Breast epithelium (tissue), 4 donors: ENCODE measurements around the gene SYT3. TPM values are rescaled to one million over a fixed set of nuclear protein-coding genes. Genes with fewer than 3 reads are reported as not detected.
"Not testable (repeated sequence)": the region's sequence is repeated elsewhere in the genome, so short reads cannot be mapped to it uniquely, and the experiment has no call there.

Experiments used
- DNase-seq, 2 donors: peaks; one replicate each; pipeline ENCODE4 v3.0.0-alpha.2; 2019; ENCODE audit warnings: low spot score in 2 of 2
- H3K27ac ChIP-seq, 2 donors: fragments of 200-600 bp; sonication (generic) in 1 of 2; one replicate each; pipeline ENCODE4 v1.5.1; 2016 to 2019; ENCODE audit warnings: mild to moderate bottlenecking in 1 of 2
- H3K27me3 ChIP-seq, 2 donors: fragments of 200-600 bp; sonication (generic) in 1 of 2; one replicate each; pipeline versions ENCODE4 v1.5.1 to v1.6.0; 2017 to 2019; ENCODE audit warnings: control low read depth in 1 of 2, mild to moderate bottlenecking in 1 of 2
- H3K36me3 ChIP-seq: fragments of 200-600 bp; one replicate; pipeline ENCODE4 v1.5.1; 2019
- H3K4me1 ChIP-seq, 2 donors: fragments of 200-600 bp; sonication (generic); one replicate each; pipeline ENCODE4 v1.5.1; 2016 to 2019; ENCODE audit warnings: control low read depth in 1 of 2
- H3K4me3 ChIP-seq, 3 donors: fragments of 200-600 bp; sonication (generic); 1 replicate in 2 of 3; 2 replicates in 1 of 3; pipeline ENCODE4 v1.5.1; 2016 to 2019; ENCODE audit warnings: mild to moderate bottlenecking in 3 of 3, moderate library complexity in 2 of 3
- H3K9me3 ChIP-seq, 2 donors: fragments of 200-600 bp; sonication (generic) in 1 of 2; one replicate each; pipeline ENCODE4 v1.5.1; 2016 to 2019; ENCODE audit warnings: control low read depth in 1 of 2
- POLR2A ChIP-seq: fragments of 450-650 bp; IDR thresholded peaks from one replicate; pipeline ENCODE4 v1.6.1; 2016; ENCODE audit warnings: antibody characterized with exemption, mild to moderate bottlenecking, moderate library complexity
- POLR2AphosphoS5 ChIP-seq, 3 donors: sonication (generic); formaldehyde crosslinking; IDR thresholded peaks; one replicate each; pipeline ENCODE4 v1.6.1; 2017; ENCODE audit warnings: antibody characterized with exemption in 3 of 3
- intact Hi-C: fragments of 100-400 bp; cut with DNase I; formaldehyde crosslinking; loops from one replicate; pipeline ENCODE4 v1.15.1; 2023; ENCODE audit warnings: low total_unique reads
- total RNA-seq, 3 donors: library from RNA; depleted of rRNA; stranded (reverse); fragments of >200 nt; gene quantifications; one replicate each; pipeline ENCODE4 v1.1.0, GENCODE V29; 2016
- TF ChIP-seq, protein P1 (sequence below), 3 donors: fragments of 450-650 bp; IDR thresholded peaks; one replicate each; pipeline ENCODE4 v1.5.1; 2016 to 2017; ENCODE audit warnings: antibody characterized with exemption in 3 of 3, mild to moderate bottlenecking in 3 of 3, moderate library complexity in 3 of 3

Gene SYT3
- total RNA-seq, 3 donors from 2014 or later: 0.33 to 1.3 TPM; not detected in 1

DNA sequence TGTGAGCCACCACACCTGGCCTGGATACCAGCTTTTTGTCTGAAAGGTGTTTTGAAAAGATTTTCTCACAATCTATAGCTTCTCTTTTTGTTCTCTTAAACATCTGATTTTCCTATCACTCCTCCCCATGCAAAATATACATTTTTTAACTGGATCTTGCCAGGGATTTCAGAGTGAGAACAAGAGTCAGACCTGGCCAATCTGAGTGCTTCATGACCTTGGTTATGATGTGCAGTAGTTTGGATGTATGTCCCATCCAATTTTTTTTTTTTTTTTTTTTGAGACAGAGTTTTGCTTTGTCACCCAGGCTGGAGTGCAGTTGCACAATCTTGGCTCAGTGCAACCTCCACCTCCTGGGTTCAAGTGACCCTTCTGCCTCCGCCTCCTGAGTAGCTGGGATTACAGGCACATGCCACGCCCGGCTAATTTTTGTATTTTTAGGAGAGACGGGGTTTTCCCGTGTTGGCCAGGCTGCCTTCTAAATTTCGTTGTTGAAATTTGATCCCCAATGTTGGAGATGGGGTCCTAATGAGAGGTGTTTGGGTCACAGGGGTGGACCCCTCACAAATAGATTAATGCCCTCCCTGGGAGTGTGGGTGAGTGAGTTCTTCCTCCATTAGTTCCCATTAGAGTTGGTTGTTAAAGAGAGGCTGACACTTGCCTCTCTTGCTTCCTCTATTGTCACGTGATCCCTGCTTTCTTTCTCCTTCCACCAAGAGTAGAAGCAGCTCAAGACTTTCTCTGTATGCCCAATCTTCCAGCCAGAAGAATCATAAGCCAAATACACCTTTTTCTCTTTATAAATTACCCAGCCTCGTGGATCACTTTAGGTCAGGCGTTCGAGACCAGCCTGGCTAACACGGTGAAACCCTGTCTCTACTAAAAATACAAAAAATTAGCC, 26.9 kb downstream of the SYT3 start:
- H3K27me3 ChIP-seq, H3K4me3 ChIP-seq, H3K4me1 ChIP-seq, H3K36me3 ChIP-seq, intact Hi-C loops, DNase-seq, H3K9me3 ChIP-seq, H3K27ac ChIP-seq: not testable (repeated sequence)

DNA sequence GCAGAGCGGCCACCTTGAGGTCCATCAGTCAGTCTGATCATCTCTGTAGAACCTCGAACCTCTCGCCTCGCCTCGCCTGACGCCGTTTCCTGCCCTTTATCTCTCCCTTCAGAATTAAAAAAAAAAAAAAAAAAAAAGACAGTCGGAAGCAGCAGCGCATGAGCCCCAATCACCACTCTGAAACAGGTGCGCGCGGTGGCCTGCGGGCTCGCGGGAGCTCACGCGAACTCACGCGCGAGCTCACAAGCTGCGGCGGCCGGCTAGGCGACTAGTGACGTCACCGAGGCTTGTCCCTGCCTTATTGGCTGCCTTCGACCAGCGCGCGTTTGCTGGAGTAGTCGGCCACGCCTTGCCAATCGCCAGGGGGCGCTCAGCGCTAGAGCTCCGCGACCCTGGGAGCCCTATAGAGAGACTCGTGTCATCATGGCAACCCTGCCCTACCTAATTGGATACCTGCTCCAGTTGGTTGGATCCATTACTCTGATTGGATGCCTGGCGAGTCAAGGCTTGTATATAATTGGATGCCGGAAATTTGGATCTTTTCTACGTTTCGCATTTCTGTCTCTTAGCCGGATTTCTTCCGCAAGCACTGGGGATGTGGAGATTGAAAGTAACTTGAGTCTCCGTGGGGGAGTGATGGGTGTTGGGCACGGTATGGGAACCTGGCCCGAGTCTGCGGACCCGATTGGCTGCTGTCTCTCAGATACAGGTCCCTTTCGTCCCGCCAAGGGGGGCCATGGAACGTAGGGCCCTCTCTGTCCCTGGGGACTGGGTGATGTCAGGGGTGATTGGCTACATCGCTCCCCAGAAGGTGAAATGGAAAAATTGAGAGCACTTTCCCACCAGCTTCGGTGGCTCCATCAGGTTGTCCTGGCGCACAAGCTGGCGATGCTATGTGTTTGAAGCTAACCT, 31.6 kb downstream of the SYT3 start:
- intact Hi-C loops: no loop called here
- no peaks in the 10 kb centered on the region for H3K9me3 ChIP-seq
- peak in 1 of 2 donors; percentile 60 for DNase-seq

DNA sequence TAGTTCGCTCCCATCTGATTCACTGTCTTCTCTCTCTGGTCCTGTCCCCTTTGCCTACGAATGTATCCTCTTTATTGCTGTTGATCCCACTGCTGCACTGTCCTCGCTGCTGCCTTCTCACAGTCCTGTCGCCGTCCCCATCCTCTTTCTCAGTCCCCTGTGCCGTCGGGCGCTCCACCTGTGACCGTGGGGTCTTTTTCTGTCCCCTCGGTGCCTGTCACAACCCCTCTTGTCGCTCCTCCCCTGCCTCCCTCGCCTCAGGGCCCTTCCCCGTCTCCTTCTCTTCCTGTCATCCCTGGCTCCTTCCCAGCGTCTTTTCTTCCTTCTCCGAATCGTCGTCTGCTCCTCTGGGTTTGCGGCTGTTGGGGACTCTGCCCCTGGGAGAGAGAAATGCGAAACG, 32.3 kb downstream of the SYT3 start:
- Histone ChIP-seq H3K4me1 (no peaks in the 10 kb centered on the region), H3K9me3 (no peaks in the 10 kb centered on the region), H3K27ac (no peak overlapping the region), H3K4me3 (no peak overlapping the region), H3K27me3 (peaks cover 0 to 28% of the 10 kb centered on the region in 2 donors), H3K36me3 (no peaks in the 10 kb centered on the region)
- DNase-seq: no peak
- intact Hi-C loops: no loop called here
- TF ChIP-seq, protein P1, sequence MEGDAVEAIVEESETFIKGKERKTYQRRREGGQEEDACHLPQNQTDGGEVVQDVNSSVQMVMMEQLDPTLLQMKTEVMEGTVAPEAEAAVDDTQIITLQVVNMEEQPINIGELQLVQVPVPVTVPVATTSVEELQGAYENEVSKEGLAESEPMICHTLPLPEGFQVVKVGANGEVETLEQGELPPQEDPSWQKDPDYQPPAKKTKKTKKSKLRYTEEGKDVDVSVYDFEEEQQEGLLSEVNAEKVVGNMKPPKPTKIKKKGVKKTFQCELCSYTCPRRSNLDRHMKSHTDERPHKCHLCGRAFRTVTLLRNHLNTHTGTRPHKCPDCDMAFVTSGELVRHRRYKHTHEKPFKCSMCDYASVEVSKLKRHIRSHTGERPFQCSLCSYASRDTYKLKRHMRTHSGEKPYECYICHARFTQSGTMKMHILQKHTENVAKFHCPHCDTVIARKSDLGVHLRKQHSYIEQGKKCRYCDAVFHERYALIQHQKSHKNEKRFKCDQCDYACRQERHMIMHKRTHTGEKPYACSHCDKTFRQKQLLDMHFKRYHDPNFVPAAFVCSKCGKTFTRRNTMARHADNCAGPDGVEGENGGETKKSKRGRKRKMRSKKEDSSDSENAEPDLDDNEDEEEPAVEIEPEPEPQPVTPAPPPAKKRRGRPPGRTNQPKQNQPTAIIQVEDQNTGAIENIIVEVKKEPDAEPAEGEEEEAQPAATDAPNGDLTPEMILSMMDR (IDR thresholded peaks at IDR 0.05): no peak
- TF ChIP-seq POLR2A (no peak), POLR2AphosphoS5 (IDR thresholded peaks at IDR 0.05) (no peak)

More for the DNA sequence above, 31.6 kb downstream of the SYT3 start:
- Histone ChIP-seq H3K27ac (no peak overlapping the region), H3K36me3 (no peaks in the 10 kb centered on the region), H3K27me3 (peaks cover 0 to 21% of the 10 kb centered on the region in 2 donors), H3K4me1 (no peaks in the 10 kb centered on the region), H3K4me3 (no peak overlapping the region)
- TF ChIP-seq POLR2AphosphoS5 (IDR thresholded peaks at IDR 0.05) (no peak), POLR2A (no peak)
- TF ChIP-seq, protein P1 (IDR thresholded peaks at IDR 0.05): no peak

DNA sequence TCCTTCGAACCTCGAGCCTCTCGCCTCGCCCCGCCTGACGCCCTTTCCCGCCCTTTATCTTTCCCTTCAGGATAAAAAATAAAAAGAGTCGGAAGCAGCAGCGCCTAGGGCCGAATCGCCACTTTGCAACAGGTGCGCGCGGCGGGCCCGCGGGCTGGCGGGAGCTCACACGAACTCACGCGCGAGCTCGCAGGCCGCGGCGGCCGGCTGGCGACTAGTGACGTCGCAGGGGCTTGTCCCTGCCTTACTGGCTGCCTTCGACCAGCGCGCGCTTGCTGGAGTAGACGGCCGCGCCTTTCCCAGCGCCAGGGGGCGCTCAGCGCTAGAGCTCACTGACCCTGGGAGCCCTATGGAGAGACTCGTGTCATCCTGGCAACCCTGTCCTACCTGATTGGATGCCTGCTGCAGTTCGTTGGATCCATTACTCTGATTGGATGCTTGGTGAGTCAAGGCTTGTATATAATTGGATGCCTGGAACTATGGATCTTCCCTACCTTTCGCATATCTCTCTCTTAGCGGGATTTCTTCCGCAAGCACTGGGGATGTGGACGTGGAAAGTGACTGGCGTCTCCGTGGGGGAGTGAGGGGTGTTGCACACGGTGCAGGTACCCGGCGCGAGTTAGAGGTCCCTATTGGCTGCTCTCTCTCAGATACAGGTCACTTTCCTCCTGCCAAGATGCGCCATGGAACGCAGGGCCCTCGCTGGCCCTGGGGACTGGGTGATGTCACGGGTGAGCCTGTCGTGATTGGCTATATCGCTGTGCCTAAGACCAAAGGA, 33.4 kb downstream of the SYT3 start:
- intact Hi-C loops, H3K4me1 ChIP-seq, DNase-seq: not testable (repeated sequence)

DNA sequence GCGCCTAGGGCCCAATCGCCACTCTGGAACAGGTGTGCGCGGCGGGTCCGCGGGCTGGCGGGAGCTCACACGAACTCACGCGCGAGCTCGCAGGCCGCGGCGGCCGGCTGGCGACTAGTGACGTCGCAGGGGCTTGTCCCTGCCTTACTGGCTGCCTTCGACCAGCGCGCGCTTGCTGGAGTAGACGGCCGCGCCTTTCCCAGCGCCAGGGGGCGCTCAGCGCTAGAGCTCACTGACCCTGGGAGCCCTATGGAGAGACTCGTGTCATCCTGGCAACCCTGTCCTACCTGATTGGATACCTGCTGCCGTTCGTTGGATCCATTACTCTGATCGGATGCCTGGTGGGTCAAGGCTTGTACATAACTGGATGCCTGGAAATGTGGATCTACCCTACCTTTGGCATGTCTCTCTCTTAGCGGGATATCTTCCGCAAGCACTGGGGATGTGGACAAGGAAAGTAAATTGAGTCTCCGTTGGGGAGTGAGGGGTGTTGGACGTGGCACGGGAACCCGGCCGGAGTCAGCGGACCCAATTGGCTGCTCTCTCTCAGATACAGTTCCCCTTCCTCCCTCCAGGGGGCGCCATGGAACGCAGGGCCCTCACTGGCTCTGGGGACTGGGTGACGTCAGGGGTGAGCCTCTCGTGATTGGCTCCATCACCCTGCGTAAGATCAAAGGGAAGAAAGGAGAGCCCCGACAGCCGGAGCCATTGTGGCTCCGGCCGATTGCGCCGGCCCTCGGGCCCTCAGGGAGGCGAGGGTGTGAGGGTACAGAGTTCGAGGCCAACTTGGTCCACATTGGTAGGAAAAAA, 35.2 kb downstream of the SYT3 start:
- H3K4me3 ChIP-seq, H3K27ac ChIP-seq, H3K4me1 ChIP-seq, DNase-seq, H3K36me3 ChIP-seq, H3K9me3 ChIP-seq, intact Hi-C loops: not testable (repeated sequence)
- H3K27me3 ChIP-seq: peaks cover 0 to 38% of the 10 kb centered on the region in 2 donors

More for the DNA sequence above, 33.4 kb downstream of the SYT3 start:
- not testable (repeated sequence) for H3K9me3 ChIP-seq, H3K27ac ChIP-seq, H3K36me3 ChIP-seq
- H3K4me3 ChIP-seq: peak overlapping the region in 1 of 3 donors; percentile 8
- peaks cover 0 to 38% of the 10 kb centered on the region in 2 donors for H3K27me3 ChIP-seq

DNA sequence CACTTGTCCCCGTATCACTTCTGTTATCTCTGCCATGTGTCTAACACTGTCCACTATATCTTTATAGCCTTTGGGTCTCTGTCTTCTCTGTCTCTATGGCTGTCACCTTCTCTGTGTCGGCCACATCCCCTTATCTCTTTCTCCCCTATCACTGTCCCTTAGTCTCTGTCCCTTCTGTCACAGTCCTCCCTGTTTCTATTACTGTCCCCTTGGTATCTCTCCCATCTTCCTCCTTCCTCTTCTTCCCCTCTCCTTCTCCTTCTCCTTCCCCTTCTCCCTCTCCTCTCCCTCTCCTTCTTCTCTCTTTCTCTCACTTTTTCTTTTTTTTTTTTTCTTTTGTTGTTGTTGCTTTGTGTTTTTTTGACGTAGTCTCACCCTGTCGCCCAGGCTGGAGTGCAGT, 36.7 kb downstream of the SYT3 start:
- no peak for DNase-seq
- Histone ChIP-seq H3K4me1 (no peaks in the 10 kb centered on the region), H3K36me3 (no peaks in the 10 kb centered on the region), H3K27me3 (peaks cover 0 to 38% of the 10 kb centered on the region in 2 donors), H3K9me3 (no peaks in the 10 kb centered on the region), H3K4me3 (no peak overlapping the region), H3K27ac (no peak overlapping the region)
- intact Hi-C loops: no loop called here
- TF ChIP-seq, protein P1 (IDR thresholded peaks at IDR 0.05): no peak
- TF ChIP-seq POLR2A (no peak), POLR2AphosphoS5 (IDR thresholded peaks at IDR 0.05) (no peak)
